ENCODE data around the gene RBM19.

Gene RBM19

GRCh38 chr12:113880988-113881962, 84.8 kb downstream of the RBM19 start:
- no peak for DNase-seq (ENCODE audit: low spot score)

- no peak for DNase-seq (ENCODE audit: low spot score)
Observed at GRCh38 chr12:113880326-113880725, 85.8 kb downstream of the RBM19 start.

- DNase-seq (ENCODE audit: low spot score): no peak
Observed at GRCh38 chr12:113879658-113880057, 86.5 kb downstream of the RBM19 start.

- no peak for DNase-seq (ENCODE audit: low spot score)
Observed at GRCh38 chr12:113877607-113878006, 88.5 kb downstream of the RBM19 start.

- DNase-seq (ENCODE audit: low spot score): no peak
Observed at GRCh38 chr12:113876160-113876559, 90.0 kb downstream of the RBM19 start.

- no peak for DNase-seq (ENCODE audit: low spot score)
Observed at GRCh38 chr12:113875691-113876090, 90.4 kb downstream of the RBM19 start.

GRCh38 chr12:113874999-113875561, 91.0 kb downstream of the RBM19 start:
- DNase-seq (ENCODE audit: low spot score): no peak

GRCh38 chr12:113874326-113874725, 91.8 kb downstream of the RBM19 start:
- no peak for DNase-seq (ENCODE audit: low spot score)

- no peak for DNase-seq (ENCODE audit: low spot score)
Observed at GRCh38 chr12:113873740-113874139, 92.4 kb downstream of the RBM19 start.

- DNase-seq (ENCODE audit: low spot score): no peak
Observed at GRCh38 chr12:113870890-113871289, 95.2 kb downstream of the RBM19 start.

- no peak for DNase-seq (ENCODE audit: low spot score)
Observed at GRCh38 chr12:113870035-113870434, 96.1 kb downstream of the RBM19 start.

- no peak for DNase-seq (ENCODE audit: low spot score)
Observed at GRCh38 chr12:113868365-113868764, 97.8 kb downstream of the RBM19 start.

GRCh38 chr12:113867258-113867657, 98.9 kb downstream of the RBM19 start:
- DNase-seq (ENCODE audit: low spot score): no peak

GRCh38 chr12:113866496-113866895, 99.6 kb downstream of the RBM19 start:
- no peak for DNase-seq (ENCODE audit: low spot score)

GRCh38 chr12:113863455-113863845, 102.7 kb downstream of the RBM19 start:
- no peak for DNase-seq (ENCODE audit: low spot score)

- peak; percentile 36 for DNase-seq (ENCODE audit: low spot score)
Observed at GRCh38 chr12:113862590-113863454, 103.3 kb downstream of the RBM19 start.

GRCh38 chr12:113861708-113862312, 104.3 kb downstream of the RBM19 start:
- no peak for DNase-seq (ENCODE audit: low spot score)

GRCh38 chr12:113860950-113861349, 105.2 kb downstream of the RBM19 start:
- no peak for DNase-seq (ENCODE audit: low spot score)

- no peak for DNase-seq (ENCODE audit: low spot score)
Observed at GRCh38 chr12:113860059-113860820, 105.9 kb downstream of the RBM19 start.

GRCh38 chr12:113858841-113859386, 107.2 kb downstream of the RBM19 start:
- no peak for DNase-seq (ENCODE audit: low spot score)

- no peak for DNase-seq (ENCODE audit: low spot score)
Observed at GRCh38 chr12:113857371-113857770, 108.8 kb downstream of the RBM19 start.
